ENCODE measurements around the gene LRRC45.

LRRC45 gene

DNA sequence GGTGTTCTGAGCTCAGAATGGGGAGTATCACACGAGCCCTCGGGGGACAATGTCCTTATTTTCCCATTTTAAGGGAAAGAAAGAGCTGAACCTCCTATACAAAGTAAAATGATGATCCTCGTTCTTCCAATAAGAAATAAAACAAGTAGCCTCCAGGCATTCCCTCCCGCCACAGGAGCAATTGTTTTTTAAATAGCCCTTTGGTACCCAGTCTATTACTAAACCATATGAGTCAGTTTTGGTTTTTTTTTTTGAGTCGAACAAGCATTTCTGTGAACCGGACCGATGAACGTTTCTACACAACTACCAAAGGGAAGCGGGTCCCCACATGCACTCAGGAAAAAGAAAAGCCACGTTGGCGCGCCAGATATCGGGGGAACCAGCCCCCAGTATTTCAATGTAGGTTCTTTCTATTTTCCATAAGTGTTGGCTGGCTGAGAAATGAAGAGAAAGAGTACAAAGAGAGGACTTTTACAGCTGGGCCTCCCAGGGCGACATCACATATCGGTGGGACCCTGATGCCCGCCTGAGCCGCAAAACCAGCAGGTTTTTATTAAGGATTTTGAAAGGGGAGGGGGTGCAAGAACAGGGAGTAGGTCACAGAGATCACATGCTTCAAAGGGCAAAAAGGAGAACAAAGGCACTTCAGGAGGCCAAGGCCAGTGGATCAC is 18.2 kb downstream of the LRRC45 start:
- peaks cover 5% of the 10 kb centered on the region; the same call in 1 of the 2 replicates for H4K20me1 ChIP-seq (ENCODE audit: insufficient read depth, low read length)
- peaks cover 7% of the 10 kb centered on the region for H3K79me2 ChIP-seq (ENCODE audit: low read length)
- no peak overlapping the region for H3K27ac ChIP-seq (ENCODE audit: low read length)
- H3K4me1 ChIP-seq (ENCODE audit: low read length): peaks cover 17% of the 10 kb centered on the region
- H2AFZ ChIP-seq (ENCODE audit: low read depth, low read length): no peak overlapping the region
- H3K4me2 ChIP-seq (ENCODE audit: low read length): no peak overlapping the region
- H3K9me3 ChIP-seq (ENCODE audit: insufficient read depth, low read length): no peaks in the 10 kb centered on the region
- H3K27me3 ChIP-seq (ENCODE audit: low read depth, low read length): no peaks in the 10 kb centered on the region
- no peak for TF ChIP-seq EZH2phosphoT487 (IDR thresholded peaks at IDR 0.05; ENCODE audit: low read depth)
- TF ChIP-seq, protein P1, sequence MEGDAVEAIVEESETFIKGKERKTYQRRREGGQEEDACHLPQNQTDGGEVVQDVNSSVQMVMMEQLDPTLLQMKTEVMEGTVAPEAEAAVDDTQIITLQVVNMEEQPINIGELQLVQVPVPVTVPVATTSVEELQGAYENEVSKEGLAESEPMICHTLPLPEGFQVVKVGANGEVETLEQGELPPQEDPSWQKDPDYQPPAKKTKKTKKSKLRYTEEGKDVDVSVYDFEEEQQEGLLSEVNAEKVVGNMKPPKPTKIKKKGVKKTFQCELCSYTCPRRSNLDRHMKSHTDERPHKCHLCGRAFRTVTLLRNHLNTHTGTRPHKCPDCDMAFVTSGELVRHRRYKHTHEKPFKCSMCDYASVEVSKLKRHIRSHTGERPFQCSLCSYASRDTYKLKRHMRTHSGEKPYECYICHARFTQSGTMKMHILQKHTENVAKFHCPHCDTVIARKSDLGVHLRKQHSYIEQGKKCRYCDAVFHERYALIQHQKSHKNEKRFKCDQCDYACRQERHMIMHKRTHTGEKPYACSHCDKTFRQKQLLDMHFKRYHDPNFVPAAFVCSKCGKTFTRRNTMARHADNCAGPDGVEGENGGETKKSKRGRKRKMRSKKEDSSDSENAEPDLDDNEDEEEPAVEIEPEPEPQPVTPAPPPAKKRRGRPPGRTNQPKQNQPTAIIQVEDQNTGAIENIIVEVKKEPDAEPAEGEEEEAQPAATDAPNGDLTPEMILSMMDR (IDR thresholded peaks at IDR 0.05; ENCODE audit: low read depth, low read length): no peak
- no peak overlapping the region for H3K4me3 ChIP-seq (ENCODE audit: low read length)
- H3K9ac ChIP-seq (ENCODE audit: low read length): no peak overlapping the region
- peaks cover 2% of the 10 kb centered on the region for H3K36me3 ChIP-seq (replicated peaks; ENCODE audit: low read depth, low read length)

GRCh38 chr17:82042649-82043048 is 19.5 kb downstream of the LRRC45 start:
- no peaks in the 10 kb centered on the region for H3K79me2 ChIP-seq (ENCODE audit: low read length)

DNA sequence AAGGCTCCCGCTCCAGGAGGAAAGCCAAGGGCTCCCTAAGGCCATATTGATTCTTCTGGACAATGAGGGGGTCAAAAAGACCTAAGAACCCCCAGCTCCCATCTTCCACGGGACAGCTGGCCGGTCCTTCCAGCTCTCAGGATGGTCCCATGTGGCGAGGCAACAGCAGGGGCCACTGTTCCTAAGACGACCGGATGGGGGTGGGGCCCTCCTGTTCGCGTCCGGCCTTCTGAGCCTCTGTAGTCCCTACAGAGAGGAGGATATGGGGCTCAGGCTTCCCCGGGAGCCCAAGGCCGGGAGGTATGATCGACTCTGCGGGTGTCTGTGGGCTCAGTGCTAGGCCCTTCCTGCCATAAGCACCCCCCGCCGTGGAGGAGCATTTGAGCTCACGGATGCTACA is 20.4 kb downstream of the LRRC45 start:
- Histone ChIP-seq H3K27ac (ENCODE audit: low read length) (no peak overlapping the region), H3K27me3 (ENCODE audit: low read depth, low read length) (no peaks in the 10 kb centered on the region), H3K4me1 (ENCODE audit: low read length) (peaks cover 8% of the 10 kb centered on the region; the same call in 1 of the 2 replicates), H3K79me2 (ENCODE audit: low read length) (no peaks in the 10 kb centered on the region), H3K4me3 (ENCODE audit: low read length) (no peak overlapping the region), H3K9me3 (ENCODE audit: insufficient read depth, low read length) (no peaks in the 10 kb centered on the region), H3K9ac (ENCODE audit: low read length) (no peak overlapping the region), H2AFZ (ENCODE audit: low read depth, low read length) (no peak overlapping the region), H3K4me2 (ENCODE audit: low read length) (no peak overlapping the region), H3K36me3 (replicated peaks; ENCODE audit: low read depth, low read length) (no peaks in the 10 kb centered on the region), H4K20me1 (ENCODE audit: insufficient read depth, low read length) (no peaks in the 10 kb centered on the region)
- no peak for TF ChIP-seq EZH2phosphoT487 (IDR thresholded peaks at IDR 0.05; ENCODE audit: low read depth)
- TF ChIP-seq, protein P1 (IDR thresholded peaks at IDR 0.05; ENCODE audit: low read depth, low read length): no peak

More at GRCh38 chr17:82042649-82043048, 19.5 kb downstream of the LRRC45 start:
- Histone ChIP-seq H3K9me3 (ENCODE audit: insufficient read depth, low read length) (no peaks in the 10 kb centered on the region), H4K20me1 (ENCODE audit: insufficient read depth, low read length) (no peaks in the 10 kb centered on the region), H3K4me1 (ENCODE audit: low read length) (peaks cover 12% of the 10 kb centered on the region; the same call in 1 of the 2 replicates), H3K9ac (ENCODE audit: low read length) (no peak overlapping the region), H3K27me3 (ENCODE audit: low read depth, low read length) (no peaks in the 10 kb centered on the region), H3K4me2 (ENCODE audit: low read length) (no peak overlapping the region), H2AFZ (ENCODE audit: low read depth, low read length) (no peak overlapping the region), H3K27ac (ENCODE audit: low read length) (no peak overlapping the region), H3K4me3 (ENCODE audit: low read length) (no peak overlapping the region), H3K36me3 (replicated peaks; ENCODE audit: low read depth, low read length) (no peaks in the 10 kb centered on the region)
- no peak for TF ChIP-seq EZH2phosphoT487 (IDR thresholded peaks at IDR 0.05; ENCODE audit: low read depth)
- TF ChIP-seq, protein P1 (IDR thresholded peaks at IDR 0.05; ENCODE audit: low read depth, low read length): no peak

DNA sequence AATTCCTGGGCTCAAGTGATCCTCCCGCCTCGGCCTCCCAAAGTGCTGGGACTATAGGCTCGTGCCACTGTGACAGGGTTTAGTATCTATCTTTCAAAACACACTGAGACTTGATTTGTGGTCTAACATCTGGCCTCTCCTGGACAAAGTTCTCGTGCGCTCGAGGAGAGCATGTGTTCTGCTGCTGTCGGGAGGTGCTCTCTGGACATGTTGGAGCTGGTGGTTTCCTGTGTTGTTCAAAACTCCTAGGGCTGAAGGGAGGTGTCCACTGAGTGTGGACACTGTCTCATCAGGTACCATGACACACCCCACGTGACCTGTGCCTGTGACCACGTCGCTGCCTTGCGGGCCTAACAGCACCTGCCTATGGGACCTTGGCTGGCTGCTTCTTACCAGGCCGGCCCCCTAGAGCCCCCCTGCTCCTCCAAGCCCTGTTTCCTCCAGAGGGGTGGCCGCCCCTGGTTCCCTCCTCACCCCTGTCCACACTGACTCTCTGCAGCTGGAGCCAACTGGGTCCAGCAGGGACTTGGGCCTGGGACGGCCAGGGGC is 22.9 kb downstream of the LRRC45 start:
- Histone ChIP-seq H3K27ac (ENCODE audit: low read length) (no peak overlapping the region), H3K79me2 (ENCODE audit: low read length) (no peaks in the 10 kb centered on the region), H4K20me1 (ENCODE audit: insufficient read depth, low read length) (no peaks in the 10 kb centered on the region), H2AFZ (ENCODE audit: low read depth, low read length) (no peak overlapping the region), H3K27me3 (ENCODE audit: low read depth, low read length) (no peaks in the 10 kb centered on the region), H3K4me2 (ENCODE audit: low read length) (no peak overlapping the region), H3K4me1 (ENCODE audit: low read length) (peaks cover 5% of the 10 kb centered on the region), H3K36me3 (replicated peaks; ENCODE audit: low read depth, low read length) (no peaks in the 10 kb centered on the region), H3K9me3 (ENCODE audit: insufficient read depth, low read length) (no peaks in the 10 kb centered on the region), H3K4me3 (ENCODE audit: low read length) (no peak overlapping the region), H3K9ac (ENCODE audit: low read length) (no peak overlapping the region)
- TF ChIP-seq EZH2phosphoT487 (IDR thresholded peaks at IDR 0.05; ENCODE audit: low read depth): no peak
- TF ChIP-seq, protein P1 (IDR thresholded peaks at IDR 0.05; ENCODE audit: low read depth, low read length): no peak
